NCI-H748 treated with DMSO at 0.1 percent for 48 hours (cell line): ENCODE data around the gene HNRNPUL1.
"Not testable (repeated sequence)": the region's sequence is repeated elsewhere in the genome, so short reads cannot be mapped to it uniquely, and the experiment has no call there.

Experiments
- DNase-seq: peaks from one replicate; lab custom pipeline; 2025; lab: John Stamatoyannopoulos, UW

Gene HNRNPUL1

GRCh38 chr19:41327576-41328156 lies 63.5 kb downstream of the HNRNPUL1 start:
- no peak for DNase-seq

- DNase-seq: no peak
These were observed 64.1 kb downstream of the HNRNPUL1 start for GRCh38 chr19:41328157-41328841.

DNA sequence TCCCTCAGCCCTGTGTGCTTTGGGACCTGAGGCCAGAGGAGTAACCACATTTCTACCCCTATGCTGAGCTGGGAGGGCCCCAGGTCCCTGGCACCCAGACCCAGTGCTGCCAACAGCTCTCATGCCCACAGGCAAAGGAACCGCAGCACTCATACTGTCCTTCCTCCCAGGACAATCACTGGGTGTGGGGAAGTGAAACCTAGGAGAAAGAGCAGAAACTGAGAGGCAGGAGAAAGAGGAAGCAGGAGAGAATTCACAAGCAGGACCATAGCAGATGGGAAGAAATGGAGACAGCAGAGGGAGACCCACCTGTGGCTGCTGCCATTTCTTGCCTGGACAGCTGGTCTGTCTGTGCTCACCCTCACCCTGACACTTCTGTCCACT lies 64.7 kb downstream of the HNRNPUL1 start:
- DNase-seq: no peak

GRCh38 chr19:41330481-41330880 lies 66.3 kb downstream of the HNRNPUL1 start:
- DNase-seq: peak; percentile 20

- peak; percentile 17 for DNase-seq
These were observed 66.9 kb downstream of the HNRNPUL1 start for GRCh38 chr19:41330946-41331678.

DNA sequence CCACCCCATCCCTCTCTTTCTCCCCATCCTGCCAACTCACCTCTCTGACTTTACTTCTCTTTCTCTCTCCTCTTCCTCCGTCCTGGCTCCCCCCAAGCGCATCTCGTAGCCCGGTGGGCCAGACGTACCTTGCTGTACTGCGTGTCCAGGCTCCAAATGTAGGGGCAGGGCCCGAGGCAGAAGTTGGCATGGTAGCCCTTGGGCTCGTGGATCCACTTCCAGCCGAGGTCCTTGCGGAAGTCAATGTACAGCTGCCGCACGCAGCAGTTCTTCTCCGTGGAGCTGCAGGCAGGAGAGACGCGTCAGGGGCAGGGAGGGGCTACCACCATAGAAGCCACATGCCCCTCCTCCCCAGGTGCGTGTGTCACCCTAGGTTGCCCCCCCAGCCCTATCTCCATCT lies 67.8 kb downstream of the HNRNPUL1 start:
- DNase-seq: no peak

DNA sequence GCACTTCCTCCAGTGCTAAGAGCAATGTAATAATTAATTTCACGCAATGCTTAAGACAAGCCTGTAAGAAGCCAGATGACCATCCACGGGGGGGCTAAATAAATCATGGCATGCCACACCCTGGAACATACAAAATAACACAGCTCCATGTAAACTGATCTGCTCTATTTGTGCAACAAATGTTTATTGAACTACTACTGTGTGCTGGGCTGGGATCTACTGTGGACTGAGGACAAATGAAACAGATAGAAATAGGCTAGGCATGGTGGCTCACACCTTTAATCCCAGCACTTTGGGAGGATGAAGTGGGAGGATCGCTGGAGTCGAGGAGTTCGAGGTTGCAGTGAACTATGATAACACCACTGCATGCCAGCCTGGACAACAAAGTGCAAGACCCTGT lies 68.3 kb downstream of the HNRNPUL1 start:
- DNase-seq: no peak

- DNase-seq: no peak
These were observed 70.6 kb downstream of the HNRNPUL1 start for GRCh38 chr19:41334793-41335192.

- DNase-seq: no peak
These were observed 71.3 kb downstream of the HNRNPUL1 start for GRCh38 chr19:41335467-41335866.

DNA sequence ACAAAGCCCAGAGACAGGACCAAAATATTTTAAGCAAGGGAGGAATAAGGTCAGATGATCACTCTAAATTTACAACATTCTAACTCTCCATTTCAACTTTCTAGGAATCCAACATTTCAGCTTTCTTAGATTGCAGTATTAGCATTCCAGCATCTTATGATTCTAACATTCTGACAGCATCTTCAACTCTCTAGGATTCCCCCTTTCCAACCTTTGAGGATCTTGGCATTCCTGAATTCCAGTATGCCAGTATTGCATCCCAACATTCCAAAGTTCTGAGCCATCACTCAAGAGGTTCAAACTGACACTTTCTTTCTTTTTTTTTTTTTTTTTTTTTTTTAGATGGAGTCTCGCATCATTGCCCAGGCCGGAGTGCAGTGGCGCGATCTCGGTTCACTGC lies 75.8 kb downstream of the HNRNPUL1 start:
- no peak for DNase-seq

DNA sequence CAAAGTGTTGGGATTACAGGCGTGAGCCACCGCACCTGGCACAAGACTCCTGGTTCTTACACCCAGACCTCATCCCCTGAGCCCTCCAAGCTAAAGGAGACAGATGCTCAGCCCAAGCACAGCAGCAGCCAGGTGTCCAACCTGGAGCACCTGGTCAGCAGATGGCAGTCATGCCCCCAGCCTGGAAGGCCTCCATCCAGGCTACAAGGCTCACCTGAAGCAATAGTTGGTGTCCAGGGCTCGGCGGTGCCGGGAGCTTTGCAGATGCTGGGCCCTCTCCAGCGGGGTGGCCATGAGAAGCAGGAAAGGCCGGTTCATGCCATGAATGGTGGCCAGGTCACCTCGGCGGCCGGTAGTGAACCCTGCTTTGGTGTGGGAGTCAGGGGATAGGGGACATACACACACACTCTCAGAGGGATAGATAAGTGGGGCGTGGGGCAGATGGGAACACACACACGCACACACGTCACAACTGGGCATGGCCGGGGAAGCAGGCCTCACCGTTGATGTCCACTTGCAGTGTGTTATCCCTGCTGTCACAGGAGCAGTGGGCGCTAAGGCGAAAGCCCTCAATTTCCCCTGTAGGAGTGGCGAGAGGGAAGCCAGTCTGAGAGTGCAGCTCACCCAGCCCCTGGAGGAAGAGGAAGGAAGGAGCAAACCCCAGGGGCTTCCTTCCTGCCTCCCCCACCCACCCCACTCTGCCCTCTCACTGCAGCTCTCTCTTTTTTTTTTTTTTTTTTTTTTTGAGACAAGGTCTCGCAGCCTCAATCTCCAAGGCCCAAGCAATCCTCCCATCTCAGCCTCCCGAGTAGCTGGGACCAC lies 77.7 kb downstream of the HNRNPUL1 start:
- no peak for DNase-seq

- no peak for DNase-seq
These were observed 80.0 kb downstream of the HNRNPUL1 start for GRCh38 chr19:41344162-41344561.

DNA sequence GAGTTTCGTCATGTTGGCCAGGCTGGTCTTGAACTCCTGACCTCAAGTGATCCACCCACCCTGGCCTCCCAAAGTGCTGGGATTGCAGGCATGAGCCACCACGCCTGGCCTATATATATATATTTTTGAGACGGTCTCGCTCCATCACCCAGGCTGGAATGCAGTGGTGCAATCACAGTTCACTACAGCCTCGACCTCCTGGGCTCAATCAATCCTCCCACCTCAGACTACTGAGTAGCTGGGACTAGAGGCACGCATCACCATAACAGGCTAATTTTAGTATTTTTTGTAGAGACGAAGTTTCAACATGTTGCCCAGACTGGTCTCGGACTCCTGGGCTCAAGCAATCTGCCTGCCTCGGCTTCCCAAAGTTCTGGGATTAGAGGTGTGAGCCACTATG lies 82.7 kb downstream of the HNRNPUL1 start:
- DNase-seq: not testable (repeated sequence)

DNA sequence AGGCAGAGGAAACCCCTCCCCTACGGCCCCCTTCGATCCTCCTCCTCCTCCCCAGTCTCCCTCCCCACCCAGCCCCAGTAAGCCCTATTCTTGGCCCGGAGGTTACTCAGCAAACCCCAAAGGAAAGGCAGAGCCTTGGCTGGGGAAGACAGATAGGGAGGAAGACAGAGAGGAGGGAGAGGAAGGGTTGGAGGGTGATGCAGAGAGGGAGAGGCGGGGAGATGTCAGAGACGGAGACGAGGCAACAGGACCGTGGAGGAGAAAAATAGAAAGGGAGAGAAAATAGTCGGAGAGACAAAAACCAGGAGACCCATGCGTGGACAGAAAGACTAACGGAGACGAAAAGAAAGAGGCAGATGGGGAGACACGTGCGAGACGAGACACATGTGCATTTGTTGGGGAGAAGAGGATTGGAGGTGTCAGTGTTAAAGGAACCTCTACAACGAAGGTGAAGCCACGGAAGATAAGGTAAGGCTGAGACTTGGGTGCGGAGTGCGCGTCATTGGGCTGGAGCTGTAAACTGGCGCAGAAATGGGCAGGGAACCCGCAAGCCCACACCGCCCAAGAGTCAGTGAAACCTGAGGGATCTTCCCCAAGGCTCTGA lies 86.7 kb downstream of the HNRNPUL1 start:
- DNase-seq: no peak

DNA sequence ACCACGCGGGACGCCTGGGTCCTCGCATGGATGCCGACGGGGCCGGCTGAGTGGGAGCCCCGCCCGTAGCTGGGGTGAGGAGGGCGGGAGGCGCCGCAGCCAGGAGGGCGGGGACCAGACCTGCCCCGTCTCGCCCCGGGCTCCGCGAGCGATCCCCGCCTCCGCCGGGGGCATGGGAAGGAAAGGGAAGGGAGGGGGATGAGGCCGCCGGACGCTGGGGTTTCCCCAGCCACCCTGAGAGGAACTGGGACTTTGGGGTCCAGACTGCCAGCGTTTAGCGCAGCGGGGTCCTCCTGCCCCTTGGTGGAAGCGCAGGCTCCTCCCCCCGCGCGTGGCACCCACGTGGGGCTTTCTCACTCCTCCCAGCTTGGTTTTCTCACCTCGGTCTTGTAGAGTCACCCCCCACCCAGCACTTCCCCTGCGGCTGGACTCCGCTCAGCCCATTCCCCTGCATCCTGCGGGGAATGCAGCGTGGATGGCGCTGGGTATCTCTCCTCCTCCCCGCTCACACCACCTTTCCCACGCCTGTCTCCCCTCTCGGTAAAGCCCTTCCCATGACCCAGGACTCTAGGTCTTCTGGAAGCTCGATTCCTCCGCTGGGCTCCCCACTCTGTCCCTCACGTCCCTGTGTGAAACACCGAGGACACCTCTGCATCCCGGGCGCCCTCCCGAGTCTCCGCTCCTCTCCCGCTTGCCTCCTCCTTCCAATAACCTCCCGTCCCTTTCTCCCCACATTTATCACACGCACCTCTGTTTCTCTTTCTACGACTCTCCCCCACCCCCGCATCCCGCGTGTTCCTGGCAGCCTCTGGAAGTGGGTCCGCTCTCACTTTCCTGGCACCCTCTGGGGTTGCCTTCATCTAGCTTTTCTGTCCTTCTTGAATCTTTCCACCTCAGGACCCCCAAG lies 87.4 kb downstream of the HNRNPUL1 start:
- no peak for DNase-seq

GRCh38 chr19:41352279-41352608 lies 88.1 kb downstream of the HNRNPUL1 start:
- no peak for DNase-seq

GRCh38 chr19:41352609-41353465 lies 88.7 kb downstream of the HNRNPUL1 start:
- DNase-seq: peak; percentile 57

DNA sequence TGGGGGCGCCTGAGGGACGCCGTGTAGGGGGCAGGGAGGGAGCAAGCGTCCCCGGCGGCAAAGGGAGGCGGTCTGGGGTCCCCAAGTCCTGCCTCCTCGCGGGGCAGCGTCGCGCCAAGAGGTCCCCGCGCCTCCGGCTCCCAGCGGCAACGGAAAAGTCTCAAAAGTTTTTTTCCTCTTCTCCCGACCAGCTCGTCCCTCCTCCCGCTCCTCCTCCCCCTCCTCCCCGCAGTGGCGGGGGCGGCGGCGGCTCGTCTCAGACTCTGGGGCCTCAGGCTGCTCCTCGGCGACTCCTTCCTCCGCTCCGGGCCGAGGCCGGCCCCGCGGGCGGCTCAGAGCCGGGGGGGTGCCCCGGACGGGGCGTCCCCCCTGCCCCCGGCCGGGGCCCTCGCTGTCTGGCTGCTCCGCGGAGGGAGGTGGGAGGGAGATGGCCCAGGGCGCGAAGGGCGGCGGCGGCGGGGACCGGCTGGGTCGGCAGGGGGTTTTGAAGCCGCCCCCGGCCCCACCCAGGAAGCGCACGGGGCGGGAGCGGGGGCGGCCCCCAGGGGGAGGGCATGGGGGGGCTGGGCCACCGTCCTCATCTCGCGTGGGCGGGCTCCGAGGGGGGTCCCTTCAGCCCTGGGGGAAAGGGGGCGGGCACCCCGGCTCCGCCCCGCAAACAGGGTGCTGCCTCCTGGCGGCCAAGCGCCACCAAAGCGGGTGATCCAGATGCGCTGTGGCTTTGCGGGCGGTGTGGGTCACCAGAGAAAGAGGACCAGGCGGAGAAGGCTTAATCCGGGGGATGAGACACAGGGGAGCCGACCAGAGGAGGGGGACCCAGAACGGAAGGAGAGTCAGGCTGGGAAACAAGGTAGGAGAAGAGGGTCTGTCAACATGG lies 89.5 kb downstream of the HNRNPUL1 start, which contains the start of gene TGFB1:
TSS of gene TGFB1 (minus strand) at position 457 of the 877 bp plus-strand sequence. CDS start 878 bp downstream, outside the sequence.
- DNase-seq: peak; percentile 49
